ENCODE measurements around the gene GOLGA1.
A peak's percentile ranks its signal among the peaks of the same experiment; 100 is the strongest.
"Not testable (repeated sequence)": the region's sequence is repeated elsewhere in the genome, so short reads cannot be mapped to it uniquely, and the experiment has no call there.

The GOLGA1 gene, protein sequence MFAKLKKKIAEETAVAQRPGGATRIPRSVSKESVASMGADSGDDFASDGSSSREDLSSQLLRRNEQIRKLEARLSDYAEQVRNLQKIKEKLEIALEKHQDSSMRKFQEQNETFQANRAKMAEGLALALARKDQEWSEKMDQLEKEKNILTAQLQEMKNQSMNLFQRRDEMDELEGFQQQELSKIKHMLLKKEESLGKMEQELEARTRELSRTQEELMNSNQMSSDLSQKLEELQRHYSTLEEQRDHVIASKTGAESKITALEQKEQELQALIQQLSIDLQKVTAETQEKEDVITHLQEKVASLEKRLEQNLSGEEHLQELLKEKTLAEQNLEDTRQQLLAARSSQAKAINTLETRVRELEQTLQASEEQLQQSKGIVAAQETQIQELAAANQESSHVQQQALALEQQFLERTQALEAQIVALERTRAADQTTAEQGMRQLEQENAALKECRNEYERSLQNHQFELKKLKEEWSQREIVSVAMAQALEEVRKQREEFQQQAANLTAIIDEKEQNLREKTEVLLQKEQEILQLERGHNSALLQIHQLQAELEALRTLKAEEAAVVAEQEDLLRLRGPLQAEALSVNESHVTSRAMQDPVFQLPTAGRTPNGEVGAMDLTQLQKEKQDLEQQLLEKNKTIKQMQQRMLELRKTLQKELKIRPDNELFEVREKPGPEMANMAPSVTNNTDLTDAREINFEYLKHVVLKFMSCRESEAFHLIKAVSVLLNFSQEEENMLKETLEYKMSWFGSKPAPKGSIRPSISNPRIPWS

DNA sequence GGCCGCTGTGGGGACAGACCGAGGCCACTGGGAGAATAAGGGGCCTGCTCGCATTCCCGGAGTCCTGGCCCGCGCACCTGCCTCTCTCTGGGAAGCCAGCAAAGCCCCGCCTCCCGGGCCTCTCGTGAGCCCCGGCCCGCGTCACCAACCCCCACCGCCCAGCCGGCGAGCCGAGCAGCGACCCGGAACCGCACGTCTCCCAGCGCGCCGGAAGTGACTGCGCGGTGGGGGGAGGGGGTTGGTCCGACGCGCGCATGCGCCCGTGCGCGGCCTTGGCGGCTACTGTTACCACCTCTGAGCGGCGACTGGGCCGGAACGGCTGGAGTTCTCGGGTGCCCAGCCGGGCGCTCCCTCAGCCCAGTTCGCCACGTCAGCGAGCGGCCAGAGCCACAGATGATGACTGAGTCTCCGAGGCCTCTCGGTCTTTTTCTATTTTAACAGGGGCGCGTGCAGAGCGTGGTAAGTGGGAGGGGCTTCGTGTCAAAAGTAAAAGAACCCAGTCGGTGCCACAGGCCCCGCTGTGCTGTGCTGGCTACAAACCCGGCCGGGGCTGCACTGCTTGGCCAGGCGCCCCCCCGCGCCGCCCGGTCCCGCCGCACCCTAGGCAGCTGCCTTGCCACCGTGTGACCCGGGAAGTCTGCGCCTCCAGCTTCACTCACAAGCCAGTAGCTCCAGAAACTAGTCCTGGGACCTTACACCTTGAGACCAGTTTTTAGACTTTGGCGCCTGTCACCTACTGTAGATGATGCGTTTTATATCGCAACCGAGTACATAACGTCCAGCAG, at the start of gene GOLGA1:
TSS of gene GOLGA1 (minus strand) at position 190 of the 785 bp plus-strand sequence. CDS start 2,372 bp downstream, outside the sequence.
- peak; percentile 98 for DNase-seq

DNA sequence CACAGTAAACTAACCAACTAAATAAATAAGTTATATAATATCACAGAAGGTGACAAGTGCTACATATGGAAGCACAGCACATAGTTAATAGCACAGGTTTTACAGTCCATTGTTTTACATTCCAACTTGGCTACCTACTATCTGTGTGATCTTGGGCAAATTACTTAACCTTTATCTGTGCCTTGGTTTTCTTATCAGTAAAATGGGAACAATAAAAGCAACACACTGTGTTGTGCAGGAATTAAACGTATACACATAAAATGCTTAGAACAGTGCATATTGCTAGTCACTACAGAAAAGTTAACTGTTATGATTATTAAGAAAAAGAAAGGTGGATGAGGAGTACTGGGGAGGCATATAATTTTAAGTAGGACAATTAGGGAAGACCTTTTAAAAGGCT, 42.8 kb upstream of the GOLGA1 start:
- DNase-seq = no peak

DNA sequence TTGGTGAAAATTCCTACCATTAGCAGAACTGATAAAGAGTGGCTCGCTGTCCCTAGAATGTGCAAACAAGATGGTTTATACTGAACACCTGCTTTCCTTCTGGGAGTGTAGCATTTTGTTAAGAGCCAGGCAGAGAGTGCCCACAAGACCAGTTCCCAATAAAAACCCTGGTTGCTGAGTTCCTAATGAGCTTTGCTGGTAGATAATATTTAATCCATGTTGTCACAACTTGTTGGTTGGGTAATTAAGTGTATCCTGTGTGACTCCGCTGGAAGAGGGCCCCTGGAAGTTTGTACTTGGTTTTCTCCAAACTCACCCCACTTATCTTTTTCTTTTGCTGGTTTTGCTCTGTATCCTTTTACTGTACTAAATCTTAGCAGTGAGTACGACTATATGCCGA, 39.5 kb upstream of the GOLGA1 start:
- no peak for DNase-seq

DNA sequence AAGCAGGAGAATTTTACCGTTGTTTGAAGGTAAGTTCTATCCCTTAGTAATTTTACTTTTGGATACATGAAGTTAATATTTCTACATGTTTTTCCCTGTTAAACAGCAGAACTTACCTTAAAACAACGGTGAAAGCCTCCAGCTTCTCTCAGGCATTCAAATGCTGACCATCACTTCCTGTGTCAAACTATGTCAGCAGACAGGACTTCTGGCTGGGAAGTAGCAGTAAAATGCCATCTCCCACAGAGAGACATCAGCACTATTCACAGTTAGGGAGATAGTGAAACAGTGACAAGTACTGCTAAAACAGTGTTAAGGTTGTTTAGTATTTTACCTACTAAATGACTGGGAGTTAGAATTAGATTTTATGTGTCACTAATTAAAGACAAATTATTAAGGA, 34.2 kb upstream of the GOLGA1 start:
- DNase-seq = no peak

DNA sequence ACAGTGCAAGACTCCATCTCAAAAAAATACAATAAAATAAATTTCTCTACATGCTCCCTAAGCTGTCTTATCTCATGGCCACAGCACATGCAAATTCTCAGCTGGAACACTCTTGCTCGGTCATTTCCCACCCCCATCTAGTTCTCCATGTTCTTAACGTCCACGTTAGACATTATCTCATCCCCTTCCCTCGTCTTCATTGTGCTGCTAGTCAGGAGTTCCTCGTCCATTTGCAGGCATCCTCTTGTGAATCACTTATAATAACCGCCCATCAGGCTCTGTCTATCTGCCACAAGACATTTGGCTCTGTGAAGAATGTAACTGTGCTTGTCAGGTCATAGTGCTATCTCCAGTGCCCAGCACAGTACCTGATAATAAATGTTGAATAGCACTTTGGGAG, 32.9 kb upstream of the GOLGA1 start:
- no peak for DNase-seq

DNA sequence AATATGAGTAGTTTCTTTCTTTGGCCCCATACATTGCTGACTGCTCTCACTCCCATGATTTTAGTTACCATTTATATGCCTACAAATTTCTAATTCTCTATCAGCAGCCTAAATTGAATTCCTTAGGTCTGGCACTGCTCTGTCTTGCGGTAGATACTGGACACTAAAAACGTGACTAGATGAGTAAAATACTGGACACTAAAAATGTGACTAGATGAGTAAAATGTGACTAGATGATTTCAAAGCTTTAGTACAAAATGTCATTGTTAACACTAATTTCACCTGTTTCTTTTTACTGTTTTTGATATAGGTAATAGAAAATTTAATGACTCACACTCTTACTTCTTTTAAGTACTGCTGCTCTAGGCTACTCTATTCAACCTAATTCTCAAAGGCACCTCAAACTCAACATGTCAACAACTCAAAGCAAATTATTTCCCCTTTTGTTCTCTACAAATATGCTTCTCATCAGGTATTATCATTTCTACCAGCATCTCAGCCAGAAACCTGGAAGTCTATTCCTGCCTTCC, 31.4 kb upstream of the GOLGA1 start:
- DNase-seq = no peak

DNA sequence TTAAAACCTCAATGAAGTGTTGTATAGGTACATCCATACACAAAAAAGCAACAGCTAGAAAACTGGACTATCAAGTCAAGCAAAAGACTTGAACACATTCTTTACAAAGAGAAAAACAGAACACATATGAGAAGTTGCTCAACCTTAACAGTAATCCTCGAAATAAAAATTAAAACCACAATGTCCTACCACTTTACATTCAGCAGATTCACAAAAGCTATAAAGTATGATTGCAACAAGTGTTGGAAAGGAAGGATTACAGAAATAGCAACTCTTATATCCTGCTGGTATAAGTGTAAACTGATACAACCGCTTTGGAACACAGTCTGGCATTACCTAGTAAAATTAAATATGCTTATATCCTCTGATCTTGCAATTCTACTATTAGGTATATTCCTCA, 28.5 kb upstream of the GOLGA1 start:
- no peak for DNase-seq

DNA sequence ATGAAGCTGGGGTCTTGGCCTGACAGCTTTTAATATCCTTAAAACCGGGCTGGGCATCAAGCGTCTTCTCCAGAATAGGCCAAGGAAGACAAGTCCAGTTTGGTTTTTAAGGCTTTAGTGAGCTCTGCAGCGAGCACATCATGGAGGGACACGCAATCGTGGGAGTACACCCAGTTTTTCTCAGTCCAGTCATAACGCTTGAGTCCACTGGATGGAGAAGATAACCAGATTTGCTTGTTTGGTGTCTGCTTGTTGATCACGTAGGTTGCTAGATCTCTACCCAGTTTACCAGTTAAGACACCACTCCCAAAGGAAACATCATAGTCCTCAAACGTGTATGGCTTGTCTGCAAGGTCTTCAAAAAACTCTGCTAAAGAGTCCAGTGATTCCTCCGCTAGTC, 27.4 kb upstream of the GOLGA1 start:
- no peak for DNase-seq

DNA sequence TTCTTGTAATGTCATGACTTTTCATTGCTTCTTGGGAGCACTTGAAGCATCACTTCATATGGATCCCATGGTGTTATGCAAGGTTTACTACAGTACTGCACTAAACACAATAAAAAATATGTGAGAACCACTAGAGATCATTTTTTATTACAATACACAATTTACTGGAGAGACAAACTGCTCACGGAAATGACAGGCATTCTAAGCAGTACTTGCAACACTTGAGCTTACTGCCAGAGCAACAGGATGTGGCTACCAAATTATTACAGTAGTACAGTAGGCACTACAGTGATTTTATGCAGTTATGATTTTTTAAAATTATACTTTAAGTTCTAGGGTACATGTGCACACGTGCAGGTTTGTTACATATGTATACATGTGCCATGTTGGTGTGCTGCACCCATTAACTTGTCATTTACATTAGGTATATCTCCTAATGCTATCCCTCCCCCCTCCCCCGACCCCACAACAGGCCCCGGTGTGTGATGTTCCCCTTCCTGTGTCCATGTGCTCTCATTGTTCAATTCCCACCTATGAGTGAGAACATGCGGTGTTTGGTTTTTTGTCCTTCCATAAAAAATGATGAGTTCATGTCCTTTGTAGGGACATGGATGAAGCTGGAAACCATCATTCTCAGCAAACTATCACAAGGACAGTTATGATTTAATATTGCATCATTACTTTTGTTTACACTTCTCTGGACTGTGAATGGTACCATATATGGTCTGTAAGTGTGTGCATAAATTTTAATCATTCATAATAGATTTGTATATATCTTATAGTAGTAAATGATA, 25.1 kb upstream of the GOLGA1 start:
- DNase-seq = not testable (repeated sequence)

DNA sequence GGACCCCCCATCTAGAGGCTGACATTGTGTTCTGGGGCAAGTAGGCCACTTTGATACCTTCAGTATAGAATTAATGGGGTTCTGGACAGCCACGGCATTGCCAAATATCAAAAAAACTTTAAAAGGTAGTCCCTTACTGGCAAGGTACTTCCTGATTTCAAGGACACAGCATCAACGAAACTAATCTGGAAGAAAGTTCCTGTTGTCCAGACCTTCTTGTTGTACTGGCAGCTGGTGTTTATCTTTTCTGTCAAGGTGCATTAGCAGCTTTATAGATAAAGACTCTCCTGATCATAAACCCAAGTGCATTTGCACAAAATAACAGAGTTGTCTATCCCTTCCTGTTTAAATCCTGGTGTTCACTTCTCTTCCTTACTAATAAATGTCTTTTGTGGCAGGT, 23.7 kb upstream of the GOLGA1 start:
- no peak for DNase-seq

DNA sequence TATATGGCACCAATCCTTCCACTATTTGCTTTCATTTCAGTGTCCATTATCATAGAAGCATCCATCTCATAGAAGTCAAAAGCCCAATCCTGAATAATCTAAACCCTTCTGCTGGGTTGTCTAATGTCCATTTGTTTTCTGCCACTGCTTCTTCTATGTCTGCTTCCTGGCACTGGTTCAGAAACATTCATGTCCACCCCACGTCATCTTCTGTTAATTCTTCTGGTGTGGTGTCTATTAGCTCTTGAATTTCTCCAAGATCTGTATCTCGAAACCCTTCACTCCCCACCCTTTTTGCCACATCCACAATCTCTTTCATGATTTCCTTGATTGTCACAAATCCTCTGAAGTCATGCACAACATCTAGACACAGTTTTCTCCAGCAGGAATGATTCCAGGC, 23.2 kb upstream of the GOLGA1 start:
- no peak for DNase-seq

DNA sequence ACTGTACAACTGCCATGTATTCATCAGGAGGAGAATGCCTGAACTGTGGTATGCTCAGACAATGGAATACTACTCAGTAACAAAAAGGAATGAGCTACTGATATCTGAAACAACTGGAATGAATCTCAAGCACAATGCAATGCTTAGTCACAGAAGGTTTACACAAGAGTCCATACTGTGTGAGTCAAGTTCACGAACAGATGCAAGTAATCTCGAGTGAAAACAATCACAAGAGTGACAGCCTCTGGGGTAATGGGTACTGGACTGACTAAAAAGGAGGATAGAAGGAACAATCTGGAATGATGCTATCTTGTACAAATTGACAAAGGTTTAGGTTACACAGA, 19.5 kb upstream of the GOLGA1 start:
- DNase-seq = no peak

DNA sequence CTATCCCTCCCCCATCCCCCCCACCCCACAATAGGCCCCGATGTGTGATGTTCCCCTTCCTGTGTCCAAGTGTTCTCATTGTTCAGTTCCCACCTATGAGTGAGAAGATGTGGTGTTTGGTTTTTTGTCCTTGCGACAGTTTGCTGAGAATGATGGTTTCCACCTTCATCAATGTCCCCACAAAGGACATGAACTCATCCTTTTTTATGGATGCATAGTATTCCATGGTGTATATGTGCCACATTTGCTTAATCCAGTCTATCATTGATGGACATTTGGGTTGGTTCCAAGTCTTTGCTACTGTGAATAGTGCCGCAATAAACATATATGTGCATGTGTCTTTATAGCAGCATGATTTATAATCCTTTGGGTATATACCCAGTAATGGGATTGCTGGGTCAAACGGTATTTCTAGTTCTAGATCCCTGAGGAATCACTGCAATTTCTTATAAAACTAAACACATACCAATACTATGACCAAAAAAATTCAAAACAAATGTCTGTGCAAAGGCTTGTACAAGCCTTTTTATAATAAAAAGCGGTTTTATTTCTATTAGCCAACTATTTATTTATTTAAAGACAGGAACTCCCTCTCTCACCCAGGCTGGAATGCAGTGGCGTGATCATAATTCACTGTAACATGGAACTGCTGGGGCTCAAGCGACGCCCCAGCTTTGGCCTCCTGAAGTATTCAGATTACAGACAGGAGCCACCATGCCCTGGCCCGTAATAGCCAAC, 19.0 kb upstream of the GOLGA1 start:
- not testable (repeated sequence) for DNase-seq

DNA sequence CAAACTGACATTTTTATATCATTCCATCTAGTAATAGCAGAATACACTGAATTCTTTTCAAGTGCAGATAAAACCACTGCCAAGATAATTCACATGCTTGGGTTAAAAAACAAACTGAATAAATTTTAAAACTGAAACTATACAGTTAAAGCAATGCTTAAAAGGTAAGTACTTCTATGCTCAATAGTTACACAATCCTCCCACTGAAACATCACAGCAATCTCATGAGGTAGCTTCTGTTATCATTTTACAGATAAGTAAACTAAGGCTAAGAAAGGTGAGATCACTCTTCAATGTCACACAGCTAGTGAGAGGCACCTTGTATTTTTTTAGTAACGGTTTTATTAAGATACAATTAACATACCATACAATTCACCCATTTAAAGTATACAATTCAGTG, 13.4 kb upstream of the GOLGA1 start:
- no peak for DNase-seq

DNA sequence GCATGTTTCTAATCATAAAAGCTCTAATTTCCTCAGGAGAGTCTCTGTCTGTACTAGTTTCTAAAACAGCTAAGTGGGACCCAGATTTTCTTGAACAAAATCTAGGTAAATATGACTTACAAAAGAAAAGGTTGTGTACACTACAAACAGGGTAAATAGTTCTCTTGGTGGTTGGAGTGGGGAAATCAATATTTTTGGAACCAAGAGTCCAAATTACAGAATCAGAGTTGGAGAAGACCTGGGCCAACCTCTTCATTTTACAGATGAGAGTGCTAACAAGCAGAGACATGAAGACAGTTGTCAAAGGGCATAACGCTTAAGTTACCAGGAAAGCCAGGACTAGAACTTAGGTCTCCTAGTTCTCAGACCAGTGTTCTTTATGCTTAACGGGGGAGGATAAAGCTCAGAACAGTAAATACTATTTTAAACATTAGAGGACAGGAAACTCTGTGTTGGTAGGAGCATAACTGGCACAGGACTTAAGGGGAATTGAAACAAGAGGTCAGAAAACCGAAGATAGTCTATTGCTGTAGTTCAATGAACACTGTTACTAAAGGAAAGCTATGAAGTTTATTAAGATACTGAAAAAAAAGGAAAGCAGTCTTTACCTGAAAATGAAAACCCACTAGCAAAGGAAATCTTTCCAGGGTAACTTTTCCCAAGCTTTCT, 9.3 kb upstream of the GOLGA1 start:
- DNase-seq = no peak

DNA sequence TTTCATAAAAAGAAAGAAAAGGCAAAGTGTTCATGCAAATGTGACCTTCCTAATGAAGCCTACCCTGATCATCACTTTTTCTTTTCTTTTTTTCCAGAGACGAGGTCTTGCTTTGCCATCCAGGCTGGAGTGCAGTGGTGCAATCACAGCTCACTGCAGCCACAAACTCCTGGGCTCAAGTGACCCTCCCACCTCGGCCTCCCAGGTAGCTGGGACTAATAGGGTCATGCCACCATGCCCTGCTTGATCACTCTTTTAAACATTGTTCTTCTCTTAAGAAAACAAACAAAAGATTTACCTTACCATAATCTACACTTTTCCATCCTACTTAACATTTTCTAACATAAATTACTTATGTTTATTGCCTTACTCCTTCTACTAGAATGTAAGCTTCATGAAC, 8.5 kb upstream of the GOLGA1 start:
- DNase-seq = no peak

DNA sequence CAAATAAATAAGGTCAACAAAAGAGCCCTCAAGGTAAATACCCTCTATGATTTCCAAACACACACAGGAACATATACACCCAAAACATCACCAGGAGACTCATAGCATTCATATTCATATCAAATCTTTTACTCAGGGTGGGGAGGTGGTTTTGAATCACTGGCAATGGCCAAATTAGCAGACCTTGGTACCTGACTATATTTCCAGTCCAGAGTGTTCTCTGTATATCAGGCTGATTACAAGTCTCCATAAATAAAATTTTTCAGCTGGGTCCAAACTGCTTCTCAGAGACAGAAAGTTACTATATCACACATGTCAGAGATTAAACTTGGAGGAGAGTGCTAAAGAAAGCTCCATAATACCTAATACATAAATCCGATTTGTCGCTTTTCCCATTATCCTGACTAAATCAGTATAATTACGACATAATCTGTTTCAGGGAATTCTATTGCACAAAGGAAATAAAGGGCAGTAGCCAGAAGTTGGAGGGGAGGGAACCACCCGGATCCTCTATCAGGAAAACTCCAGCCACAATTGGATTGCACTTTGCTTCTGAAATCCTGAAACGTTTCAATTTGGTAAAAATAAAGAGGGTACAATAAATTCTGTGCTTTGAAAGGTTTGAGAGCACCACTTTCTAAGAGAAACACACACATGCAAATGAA, 7.0 kb upstream of the GOLGA1 start:
- no peak for DNase-seq

DNA sequence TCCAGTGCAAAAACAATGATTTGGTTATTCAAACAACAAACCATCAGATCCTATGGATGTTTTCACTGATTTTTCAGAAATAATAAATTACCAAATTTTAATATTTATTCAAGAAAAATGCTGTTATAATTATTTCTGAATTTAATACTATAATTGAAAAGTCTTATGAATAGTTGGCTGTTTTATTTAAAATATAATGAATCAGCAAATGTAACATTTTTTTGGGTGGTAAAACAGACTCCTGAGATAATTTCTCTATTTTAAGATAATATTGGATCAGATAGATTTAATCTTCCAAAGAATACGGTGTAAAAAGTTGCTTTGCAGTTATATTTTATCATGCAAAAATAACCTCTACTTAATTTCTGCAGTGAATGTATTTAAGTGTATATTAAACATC, 5.3 kb upstream of the GOLGA1 start:
- no peak for DNase-seq

DNA sequence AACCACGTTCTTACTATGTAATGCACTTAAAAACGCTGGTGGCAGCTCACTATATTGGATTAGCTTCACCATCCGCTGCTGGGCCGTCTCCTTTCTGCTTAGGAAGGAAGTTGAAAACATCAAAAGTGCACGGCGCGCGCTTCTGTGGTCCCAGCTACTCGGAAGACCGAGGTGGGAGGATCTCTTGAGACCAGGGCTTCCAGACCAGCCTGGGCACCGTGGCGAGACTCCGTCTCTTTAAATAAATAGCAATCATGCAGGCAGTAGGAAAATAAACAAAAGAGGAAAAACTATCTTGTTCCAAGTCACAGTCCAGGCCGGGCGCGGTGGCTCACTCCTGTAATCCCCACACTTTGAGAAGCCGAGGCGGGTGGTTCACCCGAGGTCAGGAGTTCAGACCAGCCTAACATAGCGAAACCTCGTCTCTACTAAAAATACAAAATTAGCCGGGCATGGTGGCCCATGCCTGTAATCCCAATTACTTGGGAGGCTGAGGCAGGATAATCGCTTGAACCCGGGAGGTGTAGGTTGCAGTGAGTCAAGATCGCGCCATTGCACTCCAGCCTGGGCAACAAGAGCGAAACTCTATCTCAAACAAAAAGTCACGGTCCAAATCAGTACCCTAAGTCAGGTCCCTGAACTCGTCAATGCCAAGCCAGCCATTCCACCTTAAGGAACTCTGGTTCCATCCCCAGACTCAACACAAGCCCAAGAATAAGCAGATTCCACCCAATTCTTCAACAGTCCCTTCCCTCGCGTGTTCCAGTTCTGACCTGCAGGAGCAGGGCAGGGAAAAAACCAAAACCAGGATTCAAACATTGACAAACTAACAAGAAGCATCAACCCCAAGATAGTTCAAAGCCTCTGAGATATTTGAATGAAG, 1.0 kb upstream of the GOLGA1 start:
- peak; percentile 74 for DNase-seq

DNA sequence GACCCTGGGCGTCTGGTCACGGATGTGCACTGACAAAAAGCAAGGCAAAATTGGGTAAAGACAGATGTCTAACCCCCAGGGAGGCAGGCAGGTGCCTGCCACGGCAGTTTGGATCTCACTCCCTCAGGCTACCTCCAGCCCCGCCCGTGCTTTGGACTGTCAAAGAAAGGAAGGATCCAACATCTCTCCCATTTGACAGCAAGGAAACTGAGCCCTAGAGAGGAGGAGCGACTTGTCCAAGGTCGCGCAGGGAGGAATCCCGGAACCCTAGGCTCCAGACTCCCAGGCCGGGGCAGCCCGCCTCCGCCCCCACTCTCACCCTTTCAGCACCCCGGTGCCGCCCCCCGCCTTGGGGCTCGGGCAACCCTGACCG, 376 bp downstream of the GOLGA1 start:
- DNase-seq = no peak

Measured in islet precursor cell (in vitro differentiated cells).